GM19240 (cell line): ENCODE results near the gene DOCK6.

Source experiments
- DNase-seq: peaks from one replicate; pipeline ENCODE4 v3.0.0; 2011; ENCODE audit warnings: low spot score; ENCODE audit not compliant: insufficient read length

Gene DOCK6

GRCh38 chr19:11223200-11223599 lies 39.1 kb downstream of the DOCK6 start:
- DNase-seq: no peak

- no peak for DNase-seq
Observed at GRCh38 chr19:11221082-11221598, 41.2 kb downstream of the DOCK6 start.

- DNase-seq: no peak
Observed at GRCh38 chr19:11214387-11214786, 47.9 kb downstream of the DOCK6 start.

GRCh38 chr19:11210656-11210928 lies 51.7 kb downstream of the DOCK6 start:
- DNase-seq: no peak

- DNase-seq: no peak
Observed at GRCh38 chr19:11209839-11210655, 52.3 kb downstream of the DOCK6 start.

- no peak for DNase-seq
Observed at GRCh38 chr19:11208561-11209471, 53.5 kb downstream of the DOCK6 start.

GRCh38 chr19:11205939-11206570 lies 56.3 kb downstream of the DOCK6 start:
- DNase-seq: no peak

- no peak for DNase-seq
Observed at GRCh38 chr19:11204943-11205349, 57.4 kb downstream of the DOCK6 start.

GRCh38 chr19:11204076-11204602 lies 58.2 kb downstream of the DOCK6 start:
- no peak for DNase-seq

- peak; percentile 57 for DNase-seq
Observed at GRCh38 chr19:11203194-11204075, 58.9 kb downstream of the DOCK6 start.

- no peak for DNase-seq
Observed at GRCh38 chr19:11202488-11203193, 59.7 kb downstream of the DOCK6 start.

GRCh38 chr19:11201791-11202190 lies 60.5 kb downstream of the DOCK6 start:
- DNase-seq: no peak

GRCh38 chr19:11200931-11201330 lies 61.4 kb downstream of the DOCK6 start:
- DNase-seq: no peak

- no peak for DNase-seq
Observed at GRCh38 chr19:11200015-11200574, 62.2 kb downstream of the DOCK6 start.

GRCh38 chr19:11199517-11199916 lies 62.8 kb downstream of the DOCK6 start:
- no peak for DNase-seq

- DNase-seq: no peak
Observed at GRCh38 chr19:11198769-11199424, 63.4 kb downstream of the DOCK6 start.

- no peak for DNase-seq
Observed at GRCh38 chr19:11198175-11198534, 64.2 kb downstream of the DOCK6 start.

- DNase-seq: peak; percentile 94
Observed at GRCh38 chr19:11197291-11198174, 64.8 kb downstream of the DOCK6 start, which contains the start of gene KANK2. Gene KANK2 (minus strand): TSS chr19:11197545. CDS start chr19:11194511, 3,034 bp downstream.
